Stimulated activated effector memory CD8-positive, alpha-beta T cell treated with anti-CD3 and anti-CD28 coated beads, Interleukin-12 subunit alpha, Interleukin-12 subunit beta, amount 100 ng/mL, for 72 hours (primary cell): ENCODE results near the gene KRT79.
"Not testable (repeated sequence)": the region's sequence is repeated elsewhere in the genome, so short reads cannot be mapped to it uniquely, and the experiment has no call there.

Source experiments
- ATAC-seq: fragments of 150-1000 bp; cut with Tn5 transposase; 2 replicates; pipeline ENCODE4 v1.10.0; 2021
- DNase-seq, 2 donors: peaks; one replicate each; pipeline ENCODE4 v3.0.0; 2021 to 2022; ENCODE audit warnings: low spot score in 2 of 2
- H3K27ac Mint-ChIP-seq: one replicate; pipeline ENCODE4 v1.8.0; 2022; ENCODE audit warnings: mild to moderate bottlenecking, mixed read lengths
- H3K36me3 Mint-ChIP-seq: one replicate; pipeline ENCODE4 v1.8.0; 2022; ENCODE audit warnings: mild to moderate bottlenecking, mixed read lengths
- H3K4me1 Mint-ChIP-seq: one replicate; pipeline ENCODE4 v1.8.0; 2022; ENCODE audit warnings: mixed read lengths
- H3K4me3 Mint-ChIP-seq: one replicate; pipeline ENCODE4 v1.8.0; 2022; ENCODE audit warnings: mild to moderate bottlenecking, mixed read lengths
- H3K9me3 Mint-ChIP-seq: one replicate; pipeline ENCODE4 v1.8.0; 2022; ENCODE audit warnings: mixed read lengths

The KRT79 gene

DNA sequence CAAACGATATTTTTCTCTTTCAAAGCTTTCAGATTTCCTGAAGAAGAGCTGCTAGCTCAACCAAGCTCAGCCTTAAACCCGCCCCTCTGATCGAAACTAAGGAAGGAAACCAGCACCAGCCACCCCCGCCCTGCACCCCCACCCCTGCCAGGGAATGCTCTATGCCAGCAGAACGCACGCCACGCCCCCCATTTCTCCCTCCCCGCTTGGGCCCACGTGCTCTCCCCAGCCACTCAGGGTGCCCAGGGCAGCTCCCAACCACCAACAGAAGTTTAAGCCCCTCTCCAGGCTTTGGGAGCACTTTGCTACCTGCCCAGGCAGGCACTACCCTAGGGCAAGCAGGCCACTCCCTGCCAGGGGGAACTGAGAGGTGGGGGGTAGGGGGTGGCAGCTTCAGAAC is 33.5 kb upstream of the KRT79 start:
- no peaks in the 10 kb centered on the region for H3K36me3 Mint-ChIP-seq
- no peak for ATAC-seq
- H3K4me1 Mint-ChIP-seq: peaks cover 22% of the 10 kb centered on the region
- no peaks in the 10 kb centered on the region for H3K9me3 Mint-ChIP-seq
- DNase-seq: no peak
- H3K27ac Mint-ChIP-seq: peak overlapping the region; percentile 34
- no peak overlapping the region for H3K4me3 Mint-ChIP-seq

- no peak for DNase-seq
- Mint-ChIP-seq H3K36me3 (no peaks in the 10 kb centered on the region), H3K9me3 (no peaks in the 10 kb centered on the region), H3K27ac (peak overlapping the region; percentile 34), H3K4me1 (peaks cover 22% of the 10 kb centered on the region), H3K4me3 (no peak overlapping the region)
- no peak for ATAC-seq
These were observed 33.0 kb upstream of the KRT79 start for GRCh38 chr12:52867152-52867551.

GRCh38 chr12:52865090-52865944 is 31.2 kb upstream of the KRT79 start:
- Mint-ChIP-seq H3K27ac (peak overlapping the region; percentile 7), H3K36me3 (no peaks in the 10 kb centered on the region), H3K4me3 (no peak overlapping the region), H3K9me3 (no peaks in the 10 kb centered on the region), H3K4me1 (peaks cover 10% of the 10 kb centered on the region)
- ATAC-seq (peak; percentile 43), DNase-seq (peak in 1 of 2 donors; percentile 57)

GRCh38 chr12:52862023-52862422 is 27.9 kb upstream of the KRT79 start:
- Mint-ChIP-seq H3K9me3 (no peaks in the 10 kb centered on the region), H3K4me1 (no peaks in the 10 kb centered on the region), H3K36me3 (no peaks in the 10 kb centered on the region), H3K4me3 (no peak overlapping the region), H3K27ac (no peak overlapping the region)
- no peak for ATAC-seq
- DNase-seq: no peak

DNA sequence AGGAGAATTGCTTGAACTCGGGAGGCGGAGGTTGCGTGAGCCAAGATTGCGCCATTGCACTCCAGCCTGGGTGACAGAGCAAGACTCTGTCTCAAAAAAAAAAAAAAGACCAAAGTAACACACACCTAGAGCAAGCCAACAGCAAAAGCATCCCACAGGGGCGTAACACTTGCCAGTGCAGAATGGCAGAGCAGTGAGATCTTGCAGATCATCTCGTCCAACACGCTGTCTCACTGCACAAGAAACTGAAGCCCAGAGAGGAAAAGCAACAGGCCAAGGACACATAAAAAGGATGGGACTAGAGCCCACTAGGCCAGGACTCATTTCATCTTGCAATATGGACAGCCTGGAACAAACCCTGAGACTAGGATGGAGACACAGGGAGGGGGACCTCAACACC is 27.4 kb upstream of the KRT79 start:
- no peaks in the 10 kb centered on the region for H3K4me1 Mint-ChIP-seq
- DNase-seq (no peak), ATAC-seq (no peak)
- H3K4me3 Mint-ChIP-seq: no peak overlapping the region
- no peaks in the 10 kb centered on the region for H3K9me3 Mint-ChIP-seq
- H3K27ac Mint-ChIP-seq: no peak overlapping the region
- H3K36me3 Mint-ChIP-seq: no peaks in the 10 kb centered on the region

DNA sequence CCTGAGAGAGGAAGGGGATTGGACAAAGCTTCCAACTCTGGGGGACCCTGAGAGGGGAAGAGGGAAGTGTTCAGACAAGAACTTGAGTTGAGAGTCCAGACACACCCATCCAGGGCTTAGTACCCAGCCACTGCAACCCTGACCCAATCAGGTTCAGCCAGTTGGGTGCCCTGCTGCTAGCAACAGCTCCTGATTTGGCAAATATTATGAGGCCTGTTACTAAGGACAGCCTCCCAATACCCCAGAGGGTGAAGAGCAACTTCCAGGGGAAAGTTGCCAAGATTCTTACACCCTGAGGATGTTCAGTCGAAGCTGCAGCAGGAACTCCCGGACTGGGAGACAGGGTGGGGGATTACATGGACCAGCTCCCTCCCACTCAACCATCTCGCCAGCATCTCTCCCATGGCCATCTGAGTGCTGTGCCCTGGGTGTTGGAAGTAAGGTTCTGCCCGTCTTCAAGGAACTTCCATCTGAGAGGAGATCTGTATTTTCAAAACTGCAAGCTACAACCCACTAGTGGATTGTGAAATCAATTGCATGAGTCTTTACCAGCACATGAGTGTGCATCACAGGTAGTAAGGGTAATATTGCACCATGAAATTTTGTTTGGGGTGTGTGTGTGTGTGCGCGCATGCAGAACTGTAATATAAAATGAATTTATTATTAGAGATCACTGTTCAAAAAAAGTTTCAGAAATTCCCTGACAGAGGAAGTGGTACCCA is 26.2 kb upstream of the KRT79 start:
- Mint-ChIP-seq H3K9me3 (no peaks in the 10 kb centered on the region), H3K36me3 (no peaks in the 10 kb centered on the region), H3K4me3 (no peak overlapping the region), H3K4me1 (no peaks in the 10 kb centered on the region), H3K27ac (no peak overlapping the region)
- ATAC-seq (no peak), DNase-seq (no peak)

DNA sequence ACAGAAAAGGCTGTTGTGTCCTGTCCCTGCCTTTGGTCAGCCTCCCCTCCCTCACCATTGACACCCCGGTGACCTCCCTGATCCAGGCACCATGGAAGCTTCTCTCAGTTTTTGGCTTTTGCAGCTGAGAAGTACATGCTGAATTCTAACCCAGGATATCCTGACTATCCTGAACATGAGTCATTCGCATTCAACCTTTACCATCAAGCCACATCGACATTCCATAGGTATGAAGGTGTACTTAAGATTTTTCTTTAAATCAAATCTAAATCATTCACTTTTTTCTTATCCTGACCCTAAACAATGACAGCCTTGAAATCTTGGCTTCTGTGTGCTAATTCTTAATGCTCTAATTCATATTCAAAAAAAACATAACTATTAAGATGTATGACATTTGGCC is 23.4 kb upstream of the KRT79 start:
- Mint-ChIP-seq H3K27ac (no peak overlapping the region), H3K36me3 (no peaks in the 10 kb centered on the region), H3K4me3 (no peak overlapping the region), H3K9me3 (no peaks in the 10 kb centered on the region), H3K4me1 (no peaks in the 10 kb centered on the region)
- ATAC-seq (no peak), DNase-seq (no peak)

- no peaks in the 10 kb centered on the region for H3K4me1 Mint-ChIP-seq
- DNase-seq: no peak
- no peak overlapping the region for H3K4me3 Mint-ChIP-seq
- no peaks in the 10 kb centered on the region for H3K9me3 Mint-ChIP-seq
- H3K36me3 Mint-ChIP-seq: no peaks in the 10 kb centered on the region
- no peak for ATAC-seq
- no peak overlapping the region for H3K27ac Mint-ChIP-seq
These were observed 22.7 kb upstream of the KRT79 start for GRCh38 chr12:52856787-52857186.

- not testable (repeated sequence) for H3K4me3 Mint-ChIP-seq, ATAC-seq, DNase-seq, H3K9me3 Mint-ChIP-seq, H3K27ac Mint-ChIP-seq, H3K36me3 Mint-ChIP-seq, H3K4me1 Mint-ChIP-seq
These were observed 22.0 kb upstream of the KRT79 start for GRCh38 chr12:52856077-52856476.

DNA sequence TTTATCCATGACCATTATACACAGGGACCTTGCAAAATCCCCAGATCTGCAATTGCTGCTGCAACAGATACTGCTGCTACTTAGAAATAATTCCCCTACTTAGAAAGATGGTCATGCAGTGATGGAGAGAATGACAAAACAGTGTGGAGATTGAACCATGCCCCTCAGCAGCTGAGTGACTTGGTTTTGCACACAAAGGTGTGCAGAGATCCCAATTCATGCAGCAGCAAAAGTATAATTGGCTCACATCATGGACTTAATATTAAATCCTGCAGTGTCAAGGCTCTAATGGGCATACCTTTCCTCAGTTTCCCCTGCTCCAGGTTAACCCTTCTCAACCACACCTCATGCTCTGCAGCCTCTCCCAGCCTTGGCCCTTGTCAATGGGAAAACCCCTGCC is 17.7 kb upstream of the KRT79 start:
- Mint-ChIP-seq H3K36me3 (no peaks in the 10 kb centered on the region), H3K4me3 (no peak overlapping the region), H3K4me1 (peaks cover 6% of the 10 kb centered on the region), H3K9me3 (no peaks in the 10 kb centered on the region), H3K27ac (no peak overlapping the region)
- ATAC-seq (no peak), DNase-seq (no peak)

GRCh38 chr12:52850681-52851080 is 16.6 kb upstream of the KRT79 start:
- no peak for DNase-seq
- Mint-ChIP-seq H3K4me1 (peaks cover 10% of the 10 kb centered on the region), H3K36me3 (no peaks in the 10 kb centered on the region), H3K9me3 (no peaks in the 10 kb centered on the region), H3K27ac (no peak overlapping the region), H3K4me3 (no peak overlapping the region)
- ATAC-seq: no peak

DNA sequence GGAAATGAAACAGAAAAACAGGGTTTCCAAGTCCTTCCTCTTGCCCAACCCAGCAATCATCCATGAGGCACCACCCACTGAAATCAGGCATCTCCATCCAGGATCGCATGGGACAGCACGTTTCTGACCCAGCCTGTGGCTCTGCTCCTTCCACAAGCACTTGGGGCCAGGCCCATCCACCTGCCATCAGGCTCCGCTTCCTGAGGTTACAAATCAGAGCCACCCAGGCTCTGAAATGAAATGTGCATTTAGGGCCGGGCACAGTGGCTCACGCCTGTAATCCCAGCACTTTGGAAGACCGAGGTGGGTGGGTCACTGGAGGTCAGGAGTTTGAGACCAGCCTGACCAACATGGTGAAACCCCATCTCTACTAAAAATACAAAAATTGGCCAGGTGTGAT is 15.4 kb upstream of the KRT79 start:
- ATAC-seq (no peak), DNase-seq (no peak)
- H3K27ac Mint-ChIP-seq: no peak overlapping the region
- no peaks in the 10 kb centered on the region for H3K36me3 Mint-ChIP-seq
- H3K9me3 Mint-ChIP-seq: no peaks in the 10 kb centered on the region
- H3K4me1 Mint-ChIP-seq: peaks cover 10% of the 10 kb centered on the region
- H3K4me3 Mint-ChIP-seq: no peak overlapping the region

DNA sequence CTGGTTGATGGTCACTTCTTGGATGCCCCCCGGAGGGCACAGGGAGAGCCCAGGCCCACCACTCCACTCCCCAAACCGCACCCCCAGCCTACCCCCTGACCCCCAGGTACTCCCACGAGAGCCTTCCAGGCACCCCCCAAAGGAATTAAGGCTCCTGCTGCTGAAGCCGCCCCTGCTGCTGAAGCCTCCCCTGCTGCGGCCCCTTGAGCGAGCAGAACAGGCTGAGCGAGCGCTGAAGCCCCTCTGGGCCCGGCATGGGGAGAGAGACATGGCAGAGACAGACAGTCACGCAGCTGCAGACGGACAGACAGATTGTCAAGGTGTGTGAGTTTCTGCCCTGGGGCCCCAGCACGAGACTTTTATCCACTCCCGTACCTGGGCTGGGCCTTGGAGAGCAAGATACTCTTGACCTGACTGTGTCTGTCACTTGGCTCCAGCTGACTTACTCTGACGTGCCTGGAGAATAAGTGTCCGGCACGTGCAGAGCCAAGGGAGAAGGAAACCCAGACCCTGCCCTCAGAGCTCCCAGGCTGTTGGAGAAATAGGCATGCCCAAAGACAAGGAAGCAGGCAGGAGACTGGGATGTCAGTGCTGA is 14.6 kb upstream of the KRT79 start, which contains the start of gene KRT78:
Gene KRT78 (minus strand): TSS at position 334 of the 595 bp plus-strand sequence. CDS start 64 bp downstream, at position 270.
- ATAC-seq (no peak), DNase-seq (no peak)
- H3K9me3 Mint-ChIP-seq: no peaks in the 10 kb centered on the region
- no peak within 1 kb of the TSS for H3K4me3 Mint-ChIP-seq
- peaks cover 10% of the 10 kb centered on the region for H3K4me1 Mint-ChIP-seq
- peak within 1 kb of the TSS; percentile 37 for H3K27ac Mint-ChIP-seq
- no peaks in the 10 kb centered on the region for H3K36me3 Mint-ChIP-seq

GRCh38 chr12:52847335-52848102 is 13.4 kb upstream of the KRT79 start:
- Mint-ChIP-seq H3K36me3 (no peaks in the 10 kb centered on the region), H3K4me1 (peaks cover 12% of the 10 kb centered on the region), H3K9me3 (no peaks in the 10 kb centered on the region), H3K27ac (peak overlapping the region; percentile 86), H3K4me3 (no peak overlapping the region)
- DNase-seq (no peak), ATAC-seq (peak; percentile 58)

DNA sequence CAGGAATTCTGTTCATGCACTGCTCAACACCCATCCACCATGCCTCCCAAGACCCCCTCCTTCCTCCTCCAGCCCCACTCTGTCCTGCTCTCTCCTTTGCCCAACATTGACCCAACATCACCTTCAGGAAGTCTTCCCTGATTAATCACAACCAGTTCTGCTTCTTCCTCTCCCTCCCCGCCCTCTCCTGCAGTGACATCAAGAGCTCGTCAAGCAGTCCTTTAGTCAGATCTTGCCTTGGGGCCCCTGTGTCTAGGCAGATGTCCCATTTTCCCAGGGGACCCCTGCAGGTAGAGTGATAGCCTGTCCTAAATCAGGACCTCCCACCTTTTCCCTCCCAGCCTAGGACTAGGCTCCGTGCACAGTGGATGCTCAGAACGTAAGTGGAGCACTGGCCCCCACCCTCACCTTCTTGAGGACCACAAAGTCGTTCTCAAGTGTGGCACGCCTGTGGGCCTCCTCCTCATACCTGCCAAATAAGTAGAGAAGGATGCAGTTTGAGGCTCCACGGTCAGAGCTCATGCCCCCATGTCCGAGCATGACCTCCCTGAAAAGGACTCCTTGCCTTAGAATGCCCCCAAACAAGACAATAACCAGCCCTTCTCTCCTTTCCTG is 12.4 kb upstream of the KRT79 start:
- no peak for ATAC-seq
- no peak for DNase-seq
- Mint-ChIP-seq H3K36me3 (no peaks in the 10 kb centered on the region), H3K4me1 (peaks cover 15% of the 10 kb centered on the region), H3K9me3 (no peaks in the 10 kb centered on the region), H3K4me3 (no peak overlapping the region), H3K27ac (peak overlapping the region; percentile 86)
